ENCODE results near the gene PTPRE.

PTPRE gene

GRCh38 chr10:127872871-127873600 lies 33.9 kb upstream of the PTPRE start:
- ATAC-seq (ENCODE audit: low read depth) = no peak; the same call in 2 of the 3 replicates
- no peak for DNase-seq (ENCODE audit: low spot score)
- peaks cover 9% of the 10 kb centered on the region for H3K9me3 ChIP-seq (ENCODE audit: severe bottlenecking)
- no peak overlapping the region for H3K4me3 ChIP-seq (ENCODE audit: severe bottlenecking)
- no peaks in the 10 kb centered on the region for H3K4me1 ChIP-seq (ENCODE audit: insufficient read depth, poor library complexity, severe bottlenecking)
- no peaks in the 10 kb centered on the region for H3K36me3 ChIP-seq (ENCODE audit: low read depth)
- H3K27ac ChIP-seq (ENCODE audit: poor library complexity, severe bottlenecking) = no peak overlapping the region
- peaks cover under 1% of the 10 kb centered on the region for H3K27me3 ChIP-seq (ENCODE audit: insufficient read depth, poor library complexity, severe bottlenecking)
- TF ChIP-seq, protein P1, sequence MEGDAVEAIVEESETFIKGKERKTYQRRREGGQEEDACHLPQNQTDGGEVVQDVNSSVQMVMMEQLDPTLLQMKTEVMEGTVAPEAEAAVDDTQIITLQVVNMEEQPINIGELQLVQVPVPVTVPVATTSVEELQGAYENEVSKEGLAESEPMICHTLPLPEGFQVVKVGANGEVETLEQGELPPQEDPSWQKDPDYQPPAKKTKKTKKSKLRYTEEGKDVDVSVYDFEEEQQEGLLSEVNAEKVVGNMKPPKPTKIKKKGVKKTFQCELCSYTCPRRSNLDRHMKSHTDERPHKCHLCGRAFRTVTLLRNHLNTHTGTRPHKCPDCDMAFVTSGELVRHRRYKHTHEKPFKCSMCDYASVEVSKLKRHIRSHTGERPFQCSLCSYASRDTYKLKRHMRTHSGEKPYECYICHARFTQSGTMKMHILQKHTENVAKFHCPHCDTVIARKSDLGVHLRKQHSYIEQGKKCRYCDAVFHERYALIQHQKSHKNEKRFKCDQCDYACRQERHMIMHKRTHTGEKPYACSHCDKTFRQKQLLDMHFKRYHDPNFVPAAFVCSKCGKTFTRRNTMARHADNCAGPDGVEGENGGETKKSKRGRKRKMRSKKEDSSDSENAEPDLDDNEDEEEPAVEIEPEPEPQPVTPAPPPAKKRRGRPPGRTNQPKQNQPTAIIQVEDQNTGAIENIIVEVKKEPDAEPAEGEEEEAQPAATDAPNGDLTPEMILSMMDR (IDR thresholded peaks at IDR 0.05; ENCODE audit: poor library complexity, severe bottlenecking) = peak; percentile 8

DNA sequence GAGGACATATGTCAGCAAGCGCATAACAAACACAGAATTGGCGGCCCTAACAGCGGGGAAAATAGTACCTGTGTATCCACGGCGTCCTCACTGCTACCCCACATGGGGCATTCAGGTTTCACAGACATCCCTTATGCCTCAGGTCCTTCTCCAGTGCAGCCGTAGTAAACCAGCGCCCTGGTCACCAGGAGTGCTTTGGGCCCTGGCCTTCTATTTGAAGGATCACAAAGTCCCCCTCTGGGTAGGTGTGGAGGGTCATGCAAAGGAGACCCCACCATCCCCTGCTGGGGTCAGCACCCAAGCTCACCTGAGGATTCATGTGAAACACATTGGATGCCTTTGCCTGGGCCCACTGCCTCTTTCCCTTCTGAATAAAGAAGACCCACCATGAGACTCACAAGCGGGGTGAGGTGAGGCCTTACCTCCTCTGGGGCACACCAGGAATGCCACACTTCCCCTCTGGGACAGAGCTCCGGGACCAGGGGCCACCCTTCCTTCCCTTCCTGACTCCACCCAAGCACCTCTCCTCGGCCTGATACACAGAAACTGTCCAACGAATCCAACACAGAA lies 32.9 kb upstream of the PTPRE start:
- no peak overlapping the region for H3K27ac ChIP-seq (ENCODE audit: poor library complexity, severe bottlenecking)
- H3K4me3 ChIP-seq (ENCODE audit: severe bottlenecking) = no peak overlapping the region
- TF ChIP-seq, protein P1 (IDR thresholded peaks at IDR 0.05; ENCODE audit: poor library complexity, severe bottlenecking) = no peak

GRCh38 chr10:127874671-127875448 lies 32.0 kb upstream of the PTPRE start:
- Histone ChIP-seq H3K4me3 (ENCODE audit: severe bottlenecking) (no peak overlapping the region), H3K36me3 (ENCODE audit: low read depth) (no peaks in the 10 kb centered on the region), H3K27ac (ENCODE audit: poor library complexity, severe bottlenecking) (no peak overlapping the region), H3K9me3 (ENCODE audit: severe bottlenecking) (no peaks in the 10 kb centered on the region), H3K27me3 (ENCODE audit: insufficient read depth, poor library complexity, severe bottlenecking) (no peaks in the 10 kb centered on the region), H3K4me1 (ENCODE audit: insufficient read depth, poor library complexity, severe bottlenecking) (no peaks in the 10 kb centered on the region)
- TF ChIP-seq, protein P1 (IDR thresholded peaks at IDR 0.05; ENCODE audit: poor library complexity, severe bottlenecking) = no peak
- DNase-seq (ENCODE audit: low spot score) (no peak), ATAC-seq (ENCODE audit: low read depth) (no peak)

More for the DNA sequence above, 32.9 kb upstream of the PTPRE start:
- DNase-seq (ENCODE audit: low spot score) (no peak), ATAC-seq (ENCODE audit: low read depth) (no peak)
- Histone ChIP-seq H3K36me3 (ENCODE audit: low read depth) (no peaks in the 10 kb centered on the region), H3K4me1 (ENCODE audit: insufficient read depth, poor library complexity, severe bottlenecking) (no peaks in the 10 kb centered on the region), H3K27me3 (ENCODE audit: insufficient read depth, poor library complexity, severe bottlenecking) (no peaks in the 10 kb centered on the region), H3K9me3 (ENCODE audit: severe bottlenecking) (peaks cover 5% of the 10 kb centered on the region)

DNA sequence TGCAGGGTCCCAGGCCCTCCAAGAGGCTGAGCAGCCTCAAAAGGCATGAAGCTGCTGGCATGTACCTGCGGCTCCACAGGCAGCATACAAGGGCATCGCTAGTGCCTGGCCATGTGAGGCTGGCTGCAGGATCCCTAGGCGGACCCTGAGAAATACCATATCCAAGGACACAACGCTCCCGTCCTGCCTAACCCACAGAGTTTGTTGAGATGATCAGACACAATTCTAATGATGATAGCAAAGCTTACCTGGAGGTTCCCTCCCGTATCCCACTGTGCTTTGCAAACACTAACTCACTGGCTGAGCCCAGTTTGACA lies 31.5 kb upstream of the PTPRE start:
- Histone ChIP-seq H3K9me3 (ENCODE audit: severe bottlenecking) (no peaks in the 10 kb centered on the region), H3K4me3 (ENCODE audit: severe bottlenecking) (no peak overlapping the region), H3K36me3 (ENCODE audit: low read depth) (no peaks in the 10 kb centered on the region), H3K27me3 (ENCODE audit: insufficient read depth, poor library complexity, severe bottlenecking) (no peaks in the 10 kb centered on the region), H3K4me1 (ENCODE audit: insufficient read depth, poor library complexity, severe bottlenecking) (no peaks in the 10 kb centered on the region), H3K27ac (ENCODE audit: poor library complexity, severe bottlenecking) (no peak overlapping the region)
- ATAC-seq (ENCODE audit: low read depth) = no peak
- TF ChIP-seq, protein P1 (IDR thresholded peaks at IDR 0.05; ENCODE audit: poor library complexity, severe bottlenecking) = no peak
- no peak for DNase-seq (ENCODE audit: low spot score)
